Prostate gland (tissue), 2 donors: ENCODE measurements around the gene PTPRG. TPM values are rescaled to one million over a fixed set of nuclear protein-coding genes. Genes with fewer than 3 reads are reported as not detected.

Experiments used
- DNase-seq: peaks from one replicate; pipeline ENCODE4 v3.0.0-alpha.2; 2019; ENCODE audit warnings: low spot score
- H3K27ac ChIP-seq, 2 donors: fragments of 200-600 bp; sonication (generic); 2 replicates each; pipeline ENCODE4 v1.5.1; 2017 to 2019
- H3K27me3 ChIP-seq: fragments of 200-600 bp; sonication (generic); replicated peaks from 2 replicates; pipeline ENCODE4 v1.5.1; 2019; ENCODE audit not compliant: insufficient read depth
- H3K36me3 ChIP-seq, 2 donors: fragments of 200-600 bp; sonication (generic); 1 replicate in 1 of 2; 2 replicates in 1 of 2; pipeline versions ENCODE4 v1.5.1 to v1.8.1; 2017 to 2019
- H3K4me1 ChIP-seq: fragments of 200-600 bp; sonication (generic); replicated peaks from 2 replicates; pipeline ENCODE4 v1.5.1; 2019
- H3K4me3 ChIP-seq, 2 donors: fragments of 200-600 bp; sonication (generic); 2 replicates each; pipeline ENCODE4 v1.5.1; 2017 to 2019
- H3K9me3 ChIP-seq: fragments of 200-600 bp; sonication (generic); 2 replicates; pipeline ENCODE4 v1.5.1; 2017
- CTCF ChIP-seq, 4 experiments: fragments of 200-600 bp in 2 of 4; fragments of 450-650 bp in 2 of 4; sonication (generic) in 2 of 4; IDR thresholded peaks; 1 replicate in 3 of 4; 2 replicates in 1 of 4; pipeline ENCODE4 v1.5.1; 2016 to 2019; ENCODE audit warnings: antibody characterized with exemption in 4 of 4, mild to moderate bottlenecking in 2 of 4, moderate library complexity in 2 of 4
- POLR2A ChIP-seq: fragments of 450-650 bp; IDR thresholded peaks from one replicate; pipeline ENCODE4 v1.6.1; 2016; ENCODE audit warnings: antibody characterized with exemption, mild to moderate bottlenecking
- POLR2AphosphoS5 ChIP-seq: sonication (generic); formaldehyde crosslinking; IDR thresholded peaks from one replicate; pipeline ENCODE4 v1.6.1; 2017; ENCODE audit warnings: antibody characterized with exemption
- WGBS: methylation state at CpG from one replicate; pipeline ENCODE4 v1.1.5; 2018; 5-methylcytosine and 5-hydroxymethylcytosine counted together
- intact Hi-C: fragments of 100-400 bp; cut with DNase I; formaldehyde crosslinking; loops from one replicate; pipeline ENCODE4 v1.14.2; 2022
- total RNA-seq, 2 donors: library from RNA; depleted of rRNA; stranded (reverse); fragments of >200 nt; gene quantifications; one replicate each; pipeline ENCODE4 v1.1.0, GENCODE V29; 2016

The PTPRG gene
- total RNA-seq, 2 donors from 2014 or later = 22.0 to 78.6 TPM

- intact Hi-C loops = no loop called here
- Histone ChIP-seq H3K4me3 (no peak overlapping the region), H3K4me1 (no peaks in the 10 kb centered on the region), H3K27ac (no peak overlapping the region), H3K27me3 (no peaks in the 10 kb centered on the region), H3K36me3 (no peaks in the 10 kb centered on the region), H3K9me3 (no peaks in the 10 kb centered on the region)
- DNase-seq = no peak
- TF ChIP-seq CTCF (IDR thresholded peaks at IDR 0.05) = no peak
- 92% methylated on average over 6 of the region's 7 CpGs for WGBS
Observed at GRCh38 chr3:62135741-62136140, 574.4 kb downstream of the PTPRG start.

DNA sequence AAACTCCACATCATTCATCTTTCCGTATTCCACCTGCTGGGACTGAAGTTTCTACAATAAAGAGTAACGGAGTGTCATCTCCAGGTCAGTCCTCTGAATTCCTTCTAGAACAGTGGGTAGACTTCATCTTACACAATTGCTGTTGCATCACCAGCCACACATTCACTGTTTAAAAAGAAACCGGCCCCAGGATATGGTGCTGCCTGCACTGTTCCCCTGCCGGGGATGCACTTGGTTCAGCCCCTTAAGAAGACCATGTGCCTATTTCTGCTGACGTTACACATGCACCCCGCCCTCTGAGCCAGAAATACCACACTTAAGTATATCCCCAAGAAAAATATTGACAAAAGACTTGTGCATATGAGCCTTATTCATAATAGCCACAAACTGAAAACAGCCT, 578.6 kb downstream of the PTPRG start:
- DNase-seq = no peak
- TF ChIP-seq POLR2A (no peak), POLR2AphosphoS5 (no peak), CTCF (IDR thresholded peaks at IDR 0.05) (no peak)
- Histone ChIP-seq H3K4me3 (no peak overlapping the region), H3K4me1 (no peaks in the 10 kb centered on the region), H3K27me3 (no peaks in the 10 kb centered on the region), H3K9me3 (no peaks in the 10 kb centered on the region), H3K36me3 (no peaks in the 10 kb centered on the region), H3K27ac (no peak overlapping the region)
- intact Hi-C loops = no loop called here
- WGBS = 88% methylated on average over 6 of the region's 6 CpGs

DNA sequence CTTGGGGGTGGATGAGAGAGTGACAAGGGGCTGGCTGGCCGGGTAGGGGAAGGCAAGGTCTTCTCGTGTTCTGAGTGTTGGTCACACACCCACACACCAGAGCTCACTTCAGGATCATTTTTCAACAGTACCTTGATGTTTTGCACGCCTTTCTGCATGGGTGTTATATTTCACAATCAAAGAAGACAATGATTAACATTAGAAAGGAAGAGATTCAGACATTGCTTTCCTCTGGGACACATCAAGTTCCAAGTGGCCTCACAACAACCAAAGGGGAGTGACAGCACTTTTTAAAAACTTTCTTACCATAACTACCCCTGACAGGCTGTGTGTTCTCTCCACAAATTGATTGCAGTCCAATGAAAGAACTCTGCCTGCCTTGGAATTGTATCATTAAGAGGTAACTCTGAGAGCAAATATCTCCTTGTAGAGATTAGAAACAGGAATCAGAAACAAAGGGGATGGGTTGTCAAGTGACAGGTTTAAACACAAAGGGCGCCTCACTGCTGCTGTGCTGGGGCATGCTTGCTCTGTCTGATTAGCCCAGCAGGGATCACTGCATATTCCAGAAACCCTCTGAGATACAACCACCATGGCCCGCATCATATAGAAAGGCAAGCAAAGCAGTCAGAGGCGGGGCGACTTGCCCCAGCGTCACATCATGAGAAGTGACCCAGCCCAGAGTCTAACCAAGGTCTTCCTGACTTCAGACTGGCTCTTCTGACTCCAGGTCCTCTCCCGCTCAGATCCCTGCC, 581.1 kb downstream of the PTPRG start:
- DNase-seq = no peak
- H3K36me3 ChIP-seq = no peaks in the 10 kb centered on the region
- H3K4me1 ChIP-seq = no peaks in the 10 kb centered on the region
- no peak overlapping the region for H3K4me3 ChIP-seq
- H3K9me3 ChIP-seq = no peaks in the 10 kb centered on the region
- TF ChIP-seq CTCF (IDR thresholded peaks at IDR 0.05) (no peak), POLR2A (no peak), POLR2AphosphoS5 (no peak)
- intact Hi-C loops = no loop called here
- no peak overlapping the region for H3K27ac ChIP-seq
- H3K27me3 ChIP-seq = no peaks in the 10 kb centered on the region
- WGBS = 79% methylated on average over 9 of the region's 9 CpGs

GRCh38 chr3:62143843-62144450, 582.6 kb downstream of the PTPRG start:
- Histone ChIP-seq H3K27me3 (no peaks in the 10 kb centered on the region), H3K27ac (no peak overlapping the region), H3K4me1 (no peaks in the 10 kb centered on the region), H3K4me3 (no peak overlapping the region), H3K9me3 (no peaks in the 10 kb centered on the region), H3K36me3 (no peaks in the 10 kb centered on the region)
- intact Hi-C loops = no loop called here
- no peak for DNase-seq
- WGBS = 53% methylated on average over 6 of the region's 6 CpGs
- no peak for TF ChIP-seq POLR2A
- no peak for TF ChIP-seq POLR2AphosphoS5
- no peak for TF ChIP-seq CTCF (IDR thresholded peaks at IDR 0.05)

DNA sequence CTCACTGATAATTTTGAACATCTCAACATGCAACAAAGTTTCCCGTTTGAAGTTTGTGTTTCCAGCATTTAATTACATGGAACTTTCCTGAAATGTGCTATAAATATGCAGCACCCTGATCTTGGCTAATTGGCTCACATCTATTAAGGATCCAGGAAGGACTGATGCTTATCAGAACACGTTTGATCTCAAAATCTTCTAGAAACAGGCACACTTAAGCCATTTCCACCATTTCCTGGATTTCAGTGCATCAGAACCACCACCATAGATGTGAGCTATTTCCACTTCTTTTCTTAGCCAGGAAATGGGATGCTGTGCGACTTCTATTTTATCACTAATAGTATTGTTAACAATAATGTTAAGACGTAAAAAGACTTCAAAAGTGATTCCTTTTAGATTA, 583.1 kb downstream of the PTPRG start:
- Histone ChIP-seq H3K27ac (no peak overlapping the region), H3K27me3 (no peaks in the 10 kb centered on the region), H3K4me3 (no peak overlapping the region), H3K9me3 (no peaks in the 10 kb centered on the region), H3K36me3 (no peaks in the 10 kb centered on the region), H3K4me1 (no peaks in the 10 kb centered on the region)
- no peak for DNase-seq
- WGBS = 52% methylated on average over 4 of the region's 4 CpGs
- intact Hi-C loops = no loop called here
- TF ChIP-seq CTCF (IDR thresholded peaks at IDR 0.05) = no peak
- TF ChIP-seq POLR2A = no peak
- TF ChIP-seq POLR2AphosphoS5 = no peak
